Lower leg skin (tissue), 3 donors: ENCODE results near the gene TCF15.

Experiments
- POLR2A ChIP-seq, 2 donors: fragments of 450-650 bp; IDR thresholded peaks; one replicate each; pipeline ENCODE4 v1.6.1; 2016 to 2017; ENCODE audit warnings: antibody characterized with exemption in 2 of 2, mild to moderate bottlenecking in 1 of 2, moderate library complexity in 1 of 2
- TF ChIP-seq, protein P1 (sequence below), 3 donors: fragments of 450-650 bp; IDR thresholded peaks; one replicate each; pipeline ENCODE4 v1.5.1; 2016; ENCODE audit warnings: antibody characterized with exemption in 3 of 3, mild to moderate bottlenecking in 3 of 3, moderate library complexity in 2 of 3

DNA sequence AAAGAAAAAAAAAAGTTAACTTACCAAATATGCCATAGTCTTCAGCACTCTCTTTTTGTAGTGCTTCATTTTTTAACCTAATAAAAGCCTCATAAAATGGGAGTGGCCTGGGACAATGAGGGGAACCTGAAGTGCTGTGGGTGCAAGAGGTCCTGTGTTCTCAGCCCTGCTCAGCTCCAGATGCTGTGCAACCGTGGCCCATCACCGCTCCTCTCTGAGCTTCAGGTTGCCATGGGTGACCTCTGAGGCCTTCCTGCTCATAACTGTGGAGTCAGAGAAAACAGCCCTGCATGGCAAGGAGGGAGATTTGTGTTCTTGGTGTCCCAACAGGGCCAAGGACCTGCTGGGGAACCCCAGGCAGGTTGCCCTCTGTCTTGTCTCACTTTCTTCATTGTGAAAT lies 10.0 kb downstream of the TCF15 start:
- TF ChIP-seq, protein P1, sequence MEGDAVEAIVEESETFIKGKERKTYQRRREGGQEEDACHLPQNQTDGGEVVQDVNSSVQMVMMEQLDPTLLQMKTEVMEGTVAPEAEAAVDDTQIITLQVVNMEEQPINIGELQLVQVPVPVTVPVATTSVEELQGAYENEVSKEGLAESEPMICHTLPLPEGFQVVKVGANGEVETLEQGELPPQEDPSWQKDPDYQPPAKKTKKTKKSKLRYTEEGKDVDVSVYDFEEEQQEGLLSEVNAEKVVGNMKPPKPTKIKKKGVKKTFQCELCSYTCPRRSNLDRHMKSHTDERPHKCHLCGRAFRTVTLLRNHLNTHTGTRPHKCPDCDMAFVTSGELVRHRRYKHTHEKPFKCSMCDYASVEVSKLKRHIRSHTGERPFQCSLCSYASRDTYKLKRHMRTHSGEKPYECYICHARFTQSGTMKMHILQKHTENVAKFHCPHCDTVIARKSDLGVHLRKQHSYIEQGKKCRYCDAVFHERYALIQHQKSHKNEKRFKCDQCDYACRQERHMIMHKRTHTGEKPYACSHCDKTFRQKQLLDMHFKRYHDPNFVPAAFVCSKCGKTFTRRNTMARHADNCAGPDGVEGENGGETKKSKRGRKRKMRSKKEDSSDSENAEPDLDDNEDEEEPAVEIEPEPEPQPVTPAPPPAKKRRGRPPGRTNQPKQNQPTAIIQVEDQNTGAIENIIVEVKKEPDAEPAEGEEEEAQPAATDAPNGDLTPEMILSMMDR (IDR thresholded peaks at IDR 0.05), result no peak
- TF ChIP-seq POLR2A (IDR thresholded peaks at IDR 0.05), result no peak
